K562 (cell line): Measurements from ENCODE around the gene KIAA0040. TPM values are rescaled to one million over a fixed set of nuclear protein-coding genes. Genes with fewer than 3 reads are reported as not detected.

Experiments
- ATAC-seq: fragments of 200-7000 bp; cut with Tn5 transposase; 3 replicates; pipeline ENCODE4 v1.9.1; 2020; ENCODE audit warnings: moderate library complexity
- BruUV-seq: library from RNA; stranded (reverse); fragments of 400-500 nt; replicated peaks from 2 replicates; lab custom pipeline; 2021; lab: Mats Ljungman, UMichigan
- CTCF ChIA-PET: fragments of 300-600 bp; formaldehyde crosslinking; extraction: SDS; loops from one replicate; lab custom pipeline; 2021; ENCODE audit warnings: low intra/inter-chr PET ratio; lab: Yijun Ruan, JAX
- POLR2A ChIA-PET: fragments of 300-600, 350-650 bp; sonication (Branson Sonifier 250); formaldehyde crosslinking; extraction: SDS; loops from one replicate; lab custom pipeline; 2021; ENCODE audit warnings: antibody characterized with exemption, inconsistent platforms; lab: Yijun Ruan, JAX
- DNase-seq, 4 experiments: peaks; one replicate each; pipeline versions ENCODE4 v3.0.0 to v3.0.0-alpha.2; 2011 to 2018; ENCODE audit warnings: low spot score in 3 of 4, mixed read lengths in 3 of 4; ENCODE audit errors: extremely low read depth in 1 of 4
- FAIRE-seq: peaks from 2 replicates; lab custom pipeline; 2011; peaks lifted over from hg19 to GRCh38; lab: Jason Lieb, UNC
- H2AFZ ChIP-seq: 2 replicates; pipeline ENCODE4 v1.6.0; 2011; ENCODE audit warnings: low read depth, low read length, control low read depth, inconsistent platforms
- H3K27ac ChIP-seq: fragments of 200-600 bp; 3 replicates; pipeline ENCODE4 v1.8.0; 2011; ENCODE audit warnings: low read depth, mild to moderate bottlenecking, control low read depth, inconsistent platforms, low read length, moderate library complexity, mixed read lengths; ENCODE audit errors: extremely low read depth
- H3K27me3 ChIP-seq, 2 experiments: fragments of 300-600 bp in 1 of 2; 2 replicates in 1 of 2; 3 replicates in 1 of 2; pipeline versions ENCODE4 v1.6.0 to v1.8.0; 2011; ENCODE audit warnings: inconsistent platforms in 2 of 2, low read length in 2 of 2, mild to moderate bottlenecking in 1 of 2, mixed read lengths in 1 of 2, moderate library complexity in 1 of 2; ENCODE audit not compliant: control insufficient read depth in 2 of 2, insufficient read depth in 2 of 2
- H3K36me3 ChIP-seq: fragments of 300-600 bp; 3 replicates; pipeline ENCODE4 v1.8.0; 2011; ENCODE audit warnings: mild to moderate bottlenecking, low read length, inconsistent platforms; ENCODE audit not compliant: control insufficient read depth, insufficient read depth
- H3K4me1 ChIP-seq, 2 experiments: fragments of 200-600 bp in 1 of 2; replicated peaks in 1 of 2; 2 replicates in 1 of 2; 3 replicates in 1 of 2; pipeline versions ENCODE4 v1.5.1 to v1.8.0; 2011; ENCODE audit warnings: inconsistent platforms in 2 of 2, low read length in 2 of 2, mild to moderate bottlenecking in 1 of 2, mixed read lengths in 1 of 2, moderate library complexity in 1 of 2; ENCODE audit not compliant: control insufficient read depth in 2 of 2, insufficient read depth in 2 of 2
- H3K4me2 ChIP-seq: 2 replicates; pipeline ENCODE4 v1.6.1; 2011; ENCODE audit warnings: low read length, control low read depth, inconsistent platforms, mixed read lengths; ENCODE audit not compliant: insufficient read depth
- H3K4me3 ChIP-seq: fragments of 200-600 bp; sonication (generic), shearing (Covaris generic); 2 replicates; pipeline ENCODE4 v1.5.1; 2016; ENCODE audit warnings: control low read depth, inconsistent platforms
- H3K79me2 ChIP-seq: fragments of 200-600 bp; 3 replicates; pipeline ENCODE4 v1.8.0; 2011; ENCODE audit warnings: low read length, inconsistent platforms; ENCODE audit not compliant: control insufficient read depth, insufficient read depth
- H3K9ac ChIP-seq, 2 experiments: 2 replicates each; pipeline versions ENCODE4 v1.6.0 to v1.6.1; 2011; ENCODE audit warnings: low read depth in 2 of 2, low read length in 2 of 2, control low read depth in 1 of 2, inconsistent platforms in 1 of 2, mild to moderate bottlenecking in 1 of 2, mixed read lengths in 1 of 2; ENCODE audit not compliant: insufficient read depth in 1 of 2
- H3K9me1 ChIP-seq: one replicate; pipeline ENCODE4 v1.6.0; 2011; ENCODE audit warnings: inconsistent platforms, mild to moderate bottlenecking, low read length, moderate library complexity; ENCODE audit not compliant: control insufficient read depth, insufficient read depth
- H3K9me3 ChIP-seq: replicated peaks from 2 replicates; pipeline ENCODE4 v1.5.1; 2011; ENCODE audit warnings: low read depth, low read length, inconsistent platforms; ENCODE audit not compliant: control insufficient read depth, insufficient read depth
- H4K20me1 ChIP-seq: replicated peaks from 2 replicates; pipeline ENCODE4 v1.6.1; 2011; ENCODE audit warnings: low read length, inconsistent platforms, mixed read lengths; ENCODE audit not compliant: control insufficient read depth, insufficient read depth
- BDP1 ChIP-seq: IDR thresholded peaks from 3 replicates; pipeline ENCODE4 v1.6.1; 2011; ENCODE audit not compliant: insufficient read length, insufficient read depth
- CAMTA2 ChIP-seq: fragments of 250-450 bp; sonication (Bioruptor Pico); conservative IDR thresholded peaks from 2 replicates; pipeline ENCODE4 v1.5.1; 2022
- ELF2 ChIP-seq: fragments of 250-450 bp; sonication (Bioruptor Pico); IDR thresholded peaks from 2 replicates; pipeline ENCODE4 v1.5.0; 2021; ENCODE audit warnings: mild to moderate bottlenecking
- FOXA1 ChIP-seq: fragments of 450-650 bp; IDR thresholded peaks from 2 replicates; pipeline ENCODE4 v1.6.1; 2016; ENCODE audit warnings: mild to moderate bottlenecking, borderline replicate concordance
- GATA2 ChIP-seq: sonication (generic); formaldehyde crosslinking; IDR thresholded peaks from 2 replicates; pipeline ENCODE4 v1.4.0; 2020; ENCODE audit warnings: mild to moderate bottlenecking, missing genetic modification reagents
- MCM2 ChIP-seq: fragments of 450-650 bp; IDR thresholded peaks from 2 replicates; pipeline ENCODE4 v1.6.1; 2017; ENCODE audit warnings: low read depth, mild to moderate bottlenecking
- MYNN ChIP-seq, 2 experiments: sonication (generic); formaldehyde crosslinking in 1 of 2; IDR thresholded peaks; 2 replicates each; pipeline versions ENCODE4 v1.5.0 to v1.6.1; 2016 to 2020; ENCODE audit warnings: antibody characterized with exemption in 1 of 2, missing genetic modification reagents in 1 of 2
- PML ChIP-seq: IDR thresholded peaks from 2 replicates; pipeline ENCODE4 v1.6.1; 2012; ENCODE audit warnings: low read length, inconsistent platforms
- POLR2AphosphoS5 ChIP-seq: IDR thresholded peaks from 2 replicates; pipeline ENCODE4 v1.6.1; 2011; ENCODE audit warnings: mild to moderate bottlenecking, low read depth, low read length, moderate library complexity; ENCODE audit not compliant: control insufficient read depth, insufficient read depth
- TBP ChIP-seq: optimal IDR thresholded peaks from 2 replicates; pipeline ENCODE3; 2011; ENCODE audit warnings: low read depth, low read length, improper control_type of control experiment
- THAP7 ChIP-seq: fragments of 250-450 bp; sonication (Bioruptor Pico); IDR thresholded peaks from 2 replicates; pipeline ENCODE4 v1.5.0; 2021
- TRIM24 ChIP-seq, 2 experiments: fragments of 450-650 bp; IDR thresholded peaks; 2 replicates each; pipeline ENCODE4 v1.6.1; 2016
- ZBTB17 ChIP-seq: fragments of 450-650 bp; formaldehyde crosslinking; IDR thresholded peaks from 2 replicates; pipeline ENCODE4 v1.4.0; 2020; ENCODE audit warnings: mild to moderate bottlenecking
- ZNF175 ChIP-seq: fragments of 200-800 bp; sonication (Bioruptor generic); IDR thresholded peaks from 2 replicates; pipeline ENCODE4 v1.6.1; 2016; ENCODE audit warnings: low read depth, mild to moderate bottlenecking, missing genetic modification characterization, missing compliant biosample characterization
- ZNF197 ChIP-seq: fragments of 200-800 bp; sonication (Bioruptor generic); IDR thresholded peaks from 2 replicates; pipeline ENCODE4 v1.6.1; 2016; ENCODE audit warnings: low read depth, missing genetic modification characterization, missing compliant biosample characterization
- ZNF239 ChIP-seq: fragments of 250-450 bp; sonication (Bioruptor Pico); IDR thresholded peaks from 2 replicates; pipeline ENCODE4 v1.4.0; 2020; ENCODE audit warnings: mild to moderate bottlenecking
- ZNF408 ChIP-seq: fragments of 250-450 bp; sonication (Bioruptor Pico); IDR thresholded peaks from 2 replicates; pipeline ENCODE4 v1.4.0; 2020; ENCODE audit warnings: low read depth, mild to moderate bottlenecking, moderate library complexity
- ZNF507 ChIP-seq: conservative IDR thresholded peaks from 2 replicates; pipeline ENCODE4 v1.6.1; 2017; ENCODE audit warnings: missing genetic modification characterization, missing compliant biosample characterization
- ZNF512 ChIP-seq: IDR thresholded peaks from 2 replicates; pipeline ENCODE4 v1.6.1; 2016; ENCODE audit warnings: missing genetic modification characterization, missing compliant biosample characterization
- ZNF77 ChIP-seq: fragments of 250-450 bp; sonication (Bioruptor Pico); IDR thresholded peaks from 2 replicates; pipeline ENCODE4 v1.5.0; 2020
- WGBS: fragments of 100-300 bp; shearing (Covaris generic); methylation state at CpG from one replicate; pipeline ENCODE4 v1.1.6; 2016; ENCODE audit warnings: low coverage, mixed read lengths; ENCODE audit not compliant: insufficient coverage; ENCODE audit errors: missing lambda C conversion rate; 5-methylcytosine and 5-hydroxymethylcytosine counted together
- in situ Hi-C: fragments of 300-500 bp; cut with MboI; formaldehyde crosslinking; loops from 4 replicates; pipeline ENCODE4 v1.15.0; 2018; ENCODE audit warnings: inconsistent platforms, mixed read lengths
- intact Hi-C: fragments of 100-400 bp; cut with micrococcal nuclease; formaldehyde crosslinking; loops from 2 replicates; pipeline ENCODE4 v1.14.2; 2022
- polyA plus RNA-seq, 8 experiments: library from polyadenylated mRNA; depleted of rRNA in 4 of 8; stranded (reverse) in 5 of 8; unstranded in 3 of 8; fragments of >200 nt; fragmentation: Nextera tagmentation in 2 of 8; fragmentation: Illumina TruSeq in 1 of 8; extraction: Ambion mirVana in 2 of 8; extraction: Trizol in 1 of 8; gene quantifications; 2 replicates each; pipeline versions ENCODE4 v1.2.1 to v1.2.3, GENCODE V29; 2011 to 2014; ENCODE audit warnings: inconsistent platforms in 1 of 8, missing spikeins in 1 of 8
- total RNA-seq, 7 experiments: library from RNA; depleted of rRNA in 6 of 7; stranded (reverse); fragments of >200 nt in 6 of 7; fragmentation: Illumina TruSeq in 2 of 7; extraction: Trizol in 2 of 7; gene quantifications; 2 replicates each; pipeline versions ENCODE4 v1.2.1 to v1.2.3, GENCODE V29; 2011 to 2021; ENCODE audit warnings: low replicate concordance in 1 of 7

The KIAA0040 gene
- total and polyA plus RNA-seq, 9 of the 15 experiments (the other 6 are each of a cell fraction or from before 2014, with no cell fraction given): 3.4 to 13.6 (median 7.1) TPM

- Histone ChIP-seq H3K4me2 (no peak overlapping the region), H3K4me1 (no peaks in the 10 kb centered on the region; a peak in 2 of 5 replicates), H2AFZ (no peak overlapping the region), H3K4me3 (no peak overlapping the region), H3K9me3 (no peaks in the 10 kb centered on the region), H3K79me2 (no peaks in the 10 kb centered on the region)
- no TSS peak for BruUV-seq
- intact Hi-C loops: no loop called here
- TF ChIP-seq THAP7 (CRISPR knock-in tag) (no peak), ZNF175 (CRISPR knock-in tag) (no peak), ZBTB17 (CRISPR knock-in tag) (no peak), TRIM24 (IDR thresholded peaks at IDR 0.05) (no peak), MYNN (IDR thresholded peaks at IDR 0.05) (no peak), MYNN (CRISPR knock-in tag; IDR thresholded peaks at IDR 0.05) (no peak), BDP1 (no peak), MCM2 (no peak), ZNF507 (no peak), ZNF512 (tag) (no peak), ELF2 (CRISPR knock-in tag) (no peak), ZNF408 (CRISPR knock-in tag) (no peak), GATA2 (no peak), CAMTA2 (CRISPR knock-in tag) (no peak), POLR2AphosphoS5 (no peak), ZNF197 (CRISPR knock-in tag) (no peak), TBP (no peak), PML (no peak), FOXA1 (no peak), ZNF77 (CRISPR knock-in tag) (no peak), ZNF239 (CRISPR knock-in tag) (no peak)
- TF ChIP-seq, all 486 proteins: peak for 0
- no peak overlapping the region for H3K27ac ChIP-seq
- 4% methylated on average over 5 of the region's 5 CpGs for WGBS
- in situ Hi-C loops: no loop called here
- H3K9me1 ChIP-seq: no peaks in the 10 kb centered on the region
- no peaks in the 10 kb centered on the region for H3K36me3 ChIP-seq
- no peak for ATAC-seq
- POLR2A ChIA-PET: interaction anchor here (0.6 to 1.8 kb wide), 3 partner anchors 11 to 43 kb away, joined by 3 to 5 read pairs (median 4); partner anchors contain the start of gene KIAA0040
- H3K27me3 ChIP-seq: peaks cover 17 to 18% of the 10 kb centered on the region in 2 experiments
- FAIRE-seq: no peak
- H3K9ac ChIP-seq: no peak overlapping the region
- DNase-seq: no peak
- H4K20me1 ChIP-seq: no peaks in the 10 kb centered on the region
- CTCF ChIA-PET: no interaction called here
Observed at GRCh38 chr1:175203570-175204068, 11.0 kb upstream of the KIAA0040 start.
